HL-60 (cell line): ENCODE measurements around the gene NKD1.

Experiments
- DNase-seq, 2 experiments: peaks; one replicate each; pipeline ENCODE4 v3.0.0-alpha.2; 2010 to 2020; ENCODE audit warnings: low read depth in 1 of 2, low spot score in 1 of 2
- H3K27ac ChIP-seq: fragments of 250-450 bp; sonication (Bioruptor Pico); replicated peaks from 2 replicates; pipeline ENCODE4 v1.5.1; 2020; ENCODE audit warnings: mild to moderate bottlenecking, moderate library complexity
- H3K27me3 ChIP-seq: fragments of 250-450 bp; sonication (Bioruptor Pico); 2 replicates; pipeline ENCODE4 v1.5.1; 2021; ENCODE audit warnings: mild to moderate bottlenecking, moderate library complexity; ENCODE audit not compliant: insufficient read depth, poor library complexity, severe bottlenecking
- H3K4me3 ChIP-seq: replicated peaks from 2 replicates; pipeline ENCODE4 v1.5.1; 2011; ENCODE audit warnings: mild to moderate bottlenecking, control low read depth, low read length; ENCODE audit not compliant: insufficient read depth
- CTCF ChIP-seq: IDR thresholded peaks from one replicate; pipeline ENCODE4 v1.5.1; 2011; ENCODE audit warnings: low read length, control low read depth, inconsistent platforms; ENCODE audit not compliant: insufficient read depth
- GABPA ChIP-seq: IDR thresholded peaks from 2 replicates; pipeline ENCODE4 v1.6.1; 2012; ENCODE audit warnings: low read depth
- POLR2AphosphoS5 ChIP-seq: IDR thresholded peaks from 2 replicates; pipeline ENCODE4 v1.6.1; 2012; ENCODE audit warnings: low read depth
- REST ChIP-seq: IDR thresholded peaks from 2 replicates; pipeline ENCODE4 v1.6.1; 2012; ENCODE audit warnings: low read depth; ENCODE audit not compliant: insufficient replicate concordance
- SPI1 ChIP-seq: IDR thresholded peaks from 2 replicates; pipeline ENCODE4 v1.6.1; 2012; ENCODE audit warnings: low read depth, mild to moderate bottlenecking, borderline replicate concordance

Gene NKD1

GRCh38 chr16:50574745-50575136, 26.5 kb downstream of the NKD1 start:
- no peak for TF ChIP-seq SPI1
- TF ChIP-seq POLR2AphosphoS5, result no peak
- no peak for TF ChIP-seq GABPA
- no peak for TF ChIP-seq REST
- no peak for TF ChIP-seq CTCF
- H3K27ac ChIP-seq, result no peak overlapping the region
- H3K4me3 ChIP-seq, result no peak overlapping the region
- no peak for DNase-seq
- no peaks in the 10 kb centered on the region for H3K27me3 ChIP-seq

GRCh38 chr16:50575743-50576142, 27.5 kb downstream of the NKD1 start:
- no peak for DNase-seq
- TF ChIP-seq SPI1 (no peak), GABPA (no peak), POLR2AphosphoS5 (no peak), CTCF (no peak), REST (no peak)

GRCh38 chr16:50576403-50577113, 28.4 kb downstream of the NKD1 start:
- TF ChIP-seq REST (no peak), GABPA (no peak), SPI1 (no peak), CTCF (no peak)
- no peak for DNase-seq
- no peak overlapping the region for H3K4me3 ChIP-seq
- no peak overlapping the region for H3K27ac ChIP-seq
- no peaks in the 10 kb centered on the region for H3K27me3 ChIP-seq

More at GRCh38 chr16:50575743-50576142, 27.5 kb downstream of the NKD1 start:
- H3K27ac ChIP-seq, result no peak overlapping the region
- no peaks in the 10 kb centered on the region for H3K27me3 ChIP-seq
- no peak overlapping the region for H3K4me3 ChIP-seq
